Keratinocyte (primary cell): ENCODE measurements around the gene SPCS3. TPM values are rescaled to one million over a fixed set of nuclear protein-coding genes. Genes with fewer than 3 reads are reported as not detected.

Experiments used
- DNase-seq: peaks from one replicate; pipeline ENCODE4 v3.0.0-alpha.2; 2011; ENCODE audit warnings: low read depth, missing footprints, low spot score
- FAIRE-seq: peaks from 2 replicates; lab custom pipeline; 2011; peaks lifted over from hg19 to GRCh38; lab: Jason Lieb, UNC
- H2AFZ ChIP-seq: 2 replicates; pipeline ENCODE4 v1.6.0; 2012; ENCODE audit warnings: low read length, control low read depth, inconsistent platforms; ENCODE audit not compliant: control insufficient read depth
- H3K27ac ChIP-seq: 2 replicates; pipeline ENCODE4 v1.5.1; 2011; ENCODE audit warnings: low read length; ENCODE audit not compliant: control insufficient read depth, insufficient read depth
- H3K27me3 ChIP-seq: 3 replicates; pipeline ENCODE4 v1.6.0; 2011; ENCODE audit warnings: low read length; ENCODE audit not compliant: control insufficient read depth, insufficient read depth; ENCODE audit errors: extremely low read depth
- H3K36me3 ChIP-seq, 2 experiments: 2 replicates in 1 of 2; 3 replicates in 1 of 2; pipeline ENCODE4 v1.5.1; 2011; ENCODE audit warnings: low read length in 2 of 2, mild to moderate bottlenecking in 1 of 2; ENCODE audit not compliant: control insufficient read depth in 2 of 2, insufficient read depth in 2 of 2; ENCODE audit errors: extremely low read depth in 1 of 2
- H3K4me1 ChIP-seq: 3 replicates; pipeline ENCODE4 v1.5.1; 2011; ENCODE audit warnings: low read length; ENCODE audit not compliant: control insufficient read depth, insufficient read depth; ENCODE audit errors: extremely low read depth
- H3K4me2 ChIP-seq: 3 replicates; pipeline ENCODE4 v1.6.0; 2011; ENCODE audit warnings: low read depth, low read length; ENCODE audit not compliant: control insufficient read depth, insufficient read depth; ENCODE audit errors: extremely low read depth
- H3K4me3 ChIP-seq, 3 experiments: fragments of 200-600 bp in 1 of 3; sonication (generic) in 1 of 3; 2 replicates in 2 of 3; 3 replicates in 1 of 3; pipeline ENCODE4 v1.5.1; 2011 to 2016; ENCODE audit warnings: low read length in 3 of 3, mild to moderate bottlenecking in 3 of 3, control low read depth in 2 of 3, inconsistent platforms in 1 of 3, low read depth in 1 of 3, mixed read lengths in 1 of 3, mixed run types in 1 of 3, moderate library complexity in 1 of 3; ENCODE audit not compliant: control insufficient read depth in 2 of 3, insufficient read depth in 2 of 3; ENCODE audit errors: extremely low read depth in 1 of 3
- H3K79me2 ChIP-seq: 2 replicates; pipeline ENCODE4 v1.6.0; 2012; ENCODE audit warnings: low read length; ENCODE audit not compliant: control insufficient read depth, insufficient read depth
- H3K9ac ChIP-seq: 3 replicates; pipeline ENCODE4 v1.6.0; 2011; ENCODE audit warnings: low read length; ENCODE audit not compliant: control insufficient read depth, insufficient read depth; ENCODE audit errors: extremely low read depth
- H3K9me1 ChIP-seq: 3 replicates; pipeline ENCODE4 v1.6.0; 2011; ENCODE audit warnings: low read length; ENCODE audit not compliant: control insufficient read depth, insufficient read depth; ENCODE audit errors: extremely low read depth
- H3K9me3 ChIP-seq: 2 replicates; pipeline ENCODE4 v1.5.1; 2012; ENCODE audit warnings: low read depth, low read length; ENCODE audit not compliant: control insufficient read depth
- H4K20me1 ChIP-seq: 3 replicates; pipeline ENCODE4 v1.6.0; 2011; ENCODE audit warnings: low read length; ENCODE audit not compliant: control insufficient read depth, insufficient read depth; ENCODE audit errors: extremely low read depth
- CTCF ChIP-seq, 3 experiments: IDR thresholded peaks in 1 of 3; conservative IDR thresholded peaks in 1 of 3; optimal IDR thresholded peaks in 1 of 3; 2 replicates in 2 of 3; 3 replicates in 1 of 3; pipeline versions ENCODE3 to v1.5.1; 2011; ENCODE audit warnings: low read length in 3 of 3, mild to moderate bottlenecking in 3 of 3, moderate library complexity in 2 of 3, control low read depth in 1 of 3, inconsistent platforms in 1 of 3; ENCODE audit not compliant: insufficient read depth in 2 of 3; ENCODE audit errors: extremely low read depth in 1 of 3
- EZH2 ChIP-seq: IDR thresholded peaks from one replicate; pipeline ENCODE4 v1.6.1; 2012; ENCODE audit warnings: inconsistent platforms, mild to moderate bottlenecking, low read length, moderate library complexity
- dilution Hi-C: fragments of 300-500 bp; cut with MboI; formaldehyde crosslinking; loops from one replicate; pipeline ENCODE4 v1.7.0; 2020; ENCODE audit warnings: low sequenced_read_pairs; ENCODE audit not compliant: extremely low pct_ligation_motif_present
- polyA plus RNA-seq, 5 experiments: library from polyadenylated mRNA; depleted of rRNA in 3 of 5; stranded (reverse) in 3 of 5; stranded (forward) in 1 of 5; unstranded in 1 of 5; fragments of >200 nt; gene quantifications; 1 replicate in 1 of 5; 2 replicates in 3 of 5; 3 replicates in 1 of 5; pipeline versions ENCODE4 v1.2.1 to v1.2.3, GENCODE V29; 2011 to 2012; ENCODE audit warnings: missing spikeins in 2 of 5, low read depth in 1 of 5, low replicate concordance in 1 of 5

Gene SPCS3
- polyA plus RNA-seq, 1 donor (not counting 4 experiments of a cell fraction or from before 2014, with no cell fraction given) = 59.3 TPM

GRCh38 chr4:176288020-176288419 lies 31.7 kb upstream of the SPCS3 start:
- no peak for TF ChIP-seq CTCF (optimal IDR thresholded peaks at IDR 0.05 in 1 of 3, IDR thresholded peaks at IDR 0.05 in 1 of 3, conservative IDR thresholded peaks at IDR 0.05 in 1 of 3; ENCODE audit: extremely low read depth in 1 of 3, insufficient read depth in 2 of 3, low read length in 3 of 3)
- TF ChIP-seq EZH2 = no peak
- no peaks in the 10 kb centered on the region for H4K20me1 ChIP-seq
- H3K27ac ChIP-seq = no peak overlapping the region
- H2AFZ ChIP-seq = no peak overlapping the region
- H3K4me1 ChIP-seq = no peaks in the 10 kb centered on the region
- no peaks in the 10 kb centered on the region for H3K79me2 ChIP-seq
- H3K27me3 ChIP-seq = no peaks in the 10 kb centered on the region
- no peak overlapping the region for H3K9ac ChIP-seq
- dilution Hi-C loops = no loop called here
- no peaks in the 10 kb centered on the region for H3K9me1 ChIP-seq
- no peak for DNase-seq
- no peak overlapping the region for H3K4me2 ChIP-seq
- no peak overlapping the region for H3K4me3 ChIP-seq
- no peak for FAIRE-seq
- no peaks in the 10 kb centered on the region for H3K9me3 ChIP-seq
- H3K36me3 ChIP-seq = no peaks in the 10 kb centered on the region

- Histone ChIP-seq H4K20me1 (no peaks in the 10 kb centered on the region), H3K4me3 (no peak overlapping the region), H3K4me1 (no peaks in the 10 kb centered on the region), H3K9ac (no peak overlapping the region), H3K9me3 (no peaks in the 10 kb centered on the region), H3K27ac (no peak overlapping the region), H2AFZ (no peak overlapping the region), H3K79me2 (no peaks in the 10 kb centered on the region), H3K4me2 (no peak overlapping the region), H3K9me1 (no peaks in the 10 kb centered on the region), H3K36me3 (no peaks in the 10 kb centered on the region), H3K27me3 (no peaks in the 10 kb centered on the region)
- no peak for TF ChIP-seq EZH2
- no peak for TF ChIP-seq CTCF (optimal IDR thresholded peaks at IDR 0.05 in 1 of 3, IDR thresholded peaks at IDR 0.05 in 1 of 3, conservative IDR thresholded peaks at IDR 0.05 in 1 of 3; ENCODE audit: extremely low read depth in 1 of 3, insufficient read depth in 2 of 3, low read length in 3 of 3)
- dilution Hi-C loops = no loop called here
- FAIRE-seq (no peak), DNase-seq (no peak)
These were observed 30.2 kb upstream of the SPCS3 start for GRCh38 chr4:176289561-176289960.
